ENCODE results near the gene CRYBG1.
"Not testable (repeated sequence)": the region's sequence is repeated elsewhere in the genome, so short reads cannot be mapped to it uniquely, and the experiment has no call there.

The CRYBG1 gene

DNA sequence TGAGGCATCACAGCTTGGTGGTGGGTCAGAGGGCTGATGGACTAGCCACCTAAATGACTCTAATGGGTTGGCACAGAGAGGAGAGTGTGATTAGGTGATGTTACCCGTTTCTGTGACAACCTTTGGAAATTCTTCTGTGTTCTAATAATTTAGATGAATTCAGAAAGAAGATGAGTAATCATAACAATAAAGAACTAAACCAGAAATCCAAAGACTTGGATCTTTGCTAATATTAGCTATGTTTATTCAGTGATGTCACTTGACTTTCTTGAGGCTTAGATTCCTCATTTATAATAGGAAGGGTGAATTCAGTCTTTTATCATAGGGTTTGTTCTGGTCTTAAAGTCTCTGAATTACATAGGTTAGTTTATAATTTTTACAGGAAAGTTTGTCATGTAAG lies 19.9 kb downstream of the CRYBG1 start:
- no peaks in the 10 kb centered on the region for H3K27me3 ChIP-seq (ENCODE audit: control insufficient read depth, insufficient read depth, low read length)
- H3K4me1 ChIP-seq (ENCODE audit: control insufficient read depth, insufficient read depth, low read length), result no peaks in the 10 kb centered on the region
- no peaks in the 10 kb centered on the region for H3K36me3 ChIP-seq (ENCODE audit: control insufficient read depth, insufficient read depth, low read length)
- H3K4me3 ChIP-seq (ENCODE audit: low read depth, low read length), result no peak overlapping the region
- H3K9ac ChIP-seq (ENCODE audit: low read depth, low read length), result no peak overlapping the region
- no peaks in the 10 kb centered on the region for H3K9me3 ChIP-seq (ENCODE audit: control insufficient read depth, insufficient read depth, low read length)
- no peak overlapping the region for H3K27ac ChIP-seq (ENCODE audit: low read depth, low read length)

DNA sequence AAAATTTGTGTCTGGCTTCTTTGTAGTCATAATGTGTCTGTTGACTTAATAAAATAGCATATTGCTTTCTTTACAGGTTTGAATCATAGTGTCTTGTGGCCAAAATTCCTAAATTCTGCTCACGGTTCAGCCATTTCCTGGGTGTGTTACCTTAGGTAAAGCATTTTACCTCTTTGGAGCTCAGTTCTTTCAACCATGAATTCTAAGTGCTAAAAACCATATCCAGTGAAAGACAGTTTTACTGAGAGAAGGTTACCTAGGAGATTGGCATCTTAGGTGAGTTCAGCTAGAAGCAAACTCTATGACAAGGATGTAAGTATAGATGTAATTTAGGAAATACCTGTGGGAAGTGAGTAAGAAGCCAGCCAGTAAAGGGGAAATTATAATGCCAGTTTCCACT lies 20.7 kb downstream of the CRYBG1 start:
- no peaks in the 10 kb centered on the region for H3K36me3 ChIP-seq (ENCODE audit: control insufficient read depth, insufficient read depth, low read length)
- no peaks in the 10 kb centered on the region for H3K9me3 ChIP-seq (ENCODE audit: control insufficient read depth, insufficient read depth, low read length)
- H3K27me3 ChIP-seq (ENCODE audit: control insufficient read depth, insufficient read depth, low read length), result no peaks in the 10 kb centered on the region
- H3K4me1 ChIP-seq (ENCODE audit: control insufficient read depth, insufficient read depth, low read length), result no peaks in the 10 kb centered on the region
- no peak overlapping the region for H3K4me3 ChIP-seq (ENCODE audit: low read depth, low read length)
- H3K9ac ChIP-seq (ENCODE audit: low read depth, low read length), result no peak overlapping the region
- H3K27ac ChIP-seq (ENCODE audit: low read depth, low read length), result no peak overlapping the region

- Histone ChIP-seq H3K27me3 (ENCODE audit: control insufficient read depth, insufficient read depth, low read length) (no peaks in the 10 kb centered on the region), H3K9ac (ENCODE audit: low read depth, low read length) (no peak overlapping the region), H3K4me3 (ENCODE audit: low read depth, low read length) (no peak overlapping the region), H3K27ac (ENCODE audit: low read depth, low read length) (no peak overlapping the region), H3K4me1 (ENCODE audit: control insufficient read depth, insufficient read depth, low read length) (no peaks in the 10 kb centered on the region), H3K36me3 (ENCODE audit: control insufficient read depth, insufficient read depth, low read length) (no peaks in the 10 kb centered on the region), H3K9me3 (ENCODE audit: control insufficient read depth, insufficient read depth, low read length) (no peaks in the 10 kb centered on the region)
These were observed 21.4 kb downstream of the CRYBG1 start for GRCh38 chr6:106381881-106382280.

DNA sequence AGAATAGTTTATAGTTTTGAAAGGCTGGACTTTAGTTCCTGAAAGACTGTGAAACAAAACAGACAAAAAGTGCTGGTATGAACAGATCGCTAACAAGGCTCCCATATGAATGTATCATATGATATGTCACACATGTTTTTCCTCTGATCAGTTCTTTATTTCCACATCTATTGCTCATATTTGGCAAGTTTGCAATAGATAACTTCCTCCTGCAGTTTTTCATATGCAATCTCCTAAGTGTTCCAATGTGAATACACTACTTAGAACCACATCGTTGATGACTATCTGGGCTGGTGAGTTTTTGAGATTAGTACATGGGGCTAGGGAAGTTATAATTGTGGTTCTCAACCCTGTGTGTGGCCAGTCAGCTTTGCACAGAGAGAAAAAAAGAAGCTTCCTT lies 23.1 kb downstream of the CRYBG1 start:
- H3K27ac ChIP-seq (ENCODE audit: low read depth, low read length), result no peak overlapping the region

GRCh38 chr6:106385530-106385929 lies 25.0 kb downstream of the CRYBG1 start:
- Histone ChIP-seq H3K4me3 (ENCODE audit: low read depth, low read length) (no peak overlapping the region), H3K27ac (ENCODE audit: low read depth, low read length) (no peak overlapping the region), H3K4me1 (ENCODE audit: control insufficient read depth, insufficient read depth, low read length) (no peaks in the 10 kb centered on the region), H3K9me3 (ENCODE audit: control insufficient read depth, insufficient read depth, low read length) (no peaks in the 10 kb centered on the region), H3K36me3 (ENCODE audit: control insufficient read depth, insufficient read depth, low read length) (no peaks in the 10 kb centered on the region), H3K27me3 (ENCODE audit: control insufficient read depth, insufficient read depth, low read length) (no peaks in the 10 kb centered on the region), H3K9ac (ENCODE audit: low read depth, low read length) (no peak overlapping the region)

More for the DNA sequence above, 23.1 kb downstream of the CRYBG1 start:
- Histone ChIP-seq H3K36me3 (ENCODE audit: control insufficient read depth, insufficient read depth, low read length) (no peaks in the 10 kb centered on the region), H3K9ac (ENCODE audit: low read depth, low read length) (no peak overlapping the region), H3K9me3 (ENCODE audit: control insufficient read depth, insufficient read depth, low read length) (no peaks in the 10 kb centered on the region), H3K4me3 (ENCODE audit: low read depth, low read length) (no peak overlapping the region), H3K4me1 (ENCODE audit: control insufficient read depth, insufficient read depth, low read length) (no peaks in the 10 kb centered on the region), H3K27me3 (ENCODE audit: control insufficient read depth, insufficient read depth, low read length) (no peaks in the 10 kb centered on the region)

GRCh38 chr6:106387875-106388274 lies 27.4 kb downstream of the CRYBG1 start:
- Histone ChIP-seq H3K27ac (ENCODE audit: low read depth, low read length) (no peak overlapping the region), H3K27me3 (ENCODE audit: control insufficient read depth, insufficient read depth, low read length) (no peaks in the 10 kb centered on the region), H3K4me3 (ENCODE audit: low read depth, low read length) (no peak overlapping the region), H3K9ac (ENCODE audit: low read depth, low read length) (no peak overlapping the region), H3K4me1 (ENCODE audit: control insufficient read depth, insufficient read depth, low read length) (no peaks in the 10 kb centered on the region; the same call in 1 of the 2 replicates), H3K9me3 (ENCODE audit: control insufficient read depth, insufficient read depth, low read length) (no peaks in the 10 kb centered on the region), H3K36me3 (ENCODE audit: control insufficient read depth, insufficient read depth, low read length) (no peaks in the 10 kb centered on the region)

GRCh38 chr6:106390088-106390487 lies 29.6 kb downstream of the CRYBG1 start:
- H3K27ac ChIP-seq (ENCODE audit: low read depth, low read length), result no peak overlapping the region
- no peak overlapping the region for H3K4me3 ChIP-seq (ENCODE audit: low read depth, low read length)
- no peaks in the 10 kb centered on the region for H3K36me3 ChIP-seq (ENCODE audit: control insufficient read depth, insufficient read depth, low read length)
- H3K9me3 ChIP-seq (ENCODE audit: control insufficient read depth, insufficient read depth, low read length), result no peaks in the 10 kb centered on the region
- H3K9ac ChIP-seq (ENCODE audit: low read depth, low read length), result no peak overlapping the region
- H3K4me1 ChIP-seq (ENCODE audit: control insufficient read depth, insufficient read depth, low read length), result no peaks in the 10 kb centered on the region; the same call in 1 of the 2 replicates
- no peaks in the 10 kb centered on the region for H3K27me3 ChIP-seq (ENCODE audit: control insufficient read depth, insufficient read depth, low read length)

- H3K27ac ChIP-seq (ENCODE audit: low read depth, low read length), result no peak overlapping the region
These were observed 36.1 kb downstream of the CRYBG1 start for GRCh38 chr6:106396426-106397220.

GRCh38 chr6:106397431-106397830 lies 36.9 kb downstream of the CRYBG1 start:
- Histone ChIP-seq H3K27ac (ENCODE audit: low read depth, low read length) (no peak overlapping the region), H3K4me1 (ENCODE audit: control insufficient read depth, insufficient read depth, low read length) (no peaks in the 10 kb centered on the region), H3K27me3 (ENCODE audit: control insufficient read depth, insufficient read depth, low read length) (no peaks in the 10 kb centered on the region), H3K9ac (ENCODE audit: low read depth, low read length) (no peak overlapping the region), H3K4me3 (ENCODE audit: low read depth, low read length) (no peak overlapping the region), H3K36me3 (ENCODE audit: control insufficient read depth, insufficient read depth, low read length) (no peaks in the 10 kb centered on the region), H3K9me3 (ENCODE audit: control insufficient read depth, insufficient read depth, low read length) (no peaks in the 10 kb centered on the region)

More at GRCh38 chr6:106396426-106397220, 36.1 kb downstream of the CRYBG1 start:
- no peak overlapping the region for H3K9ac ChIP-seq (ENCODE audit: low read depth, low read length)
- H3K4me3 ChIP-seq (ENCODE audit: low read depth, low read length), result no peak overlapping the region
- no peaks in the 10 kb centered on the region for H3K9me3 ChIP-seq (ENCODE audit: control insufficient read depth, insufficient read depth, low read length)
- no peaks in the 10 kb centered on the region for H3K27me3 ChIP-seq (ENCODE audit: control insufficient read depth, insufficient read depth, low read length)
- no peaks in the 10 kb centered on the region for H3K36me3 ChIP-seq (ENCODE audit: control insufficient read depth, insufficient read depth, low read length)
- no peaks in the 10 kb centered on the region; the same call in 1 of the 2 replicates for H3K4me1 ChIP-seq (ENCODE audit: control insufficient read depth, insufficient read depth, low read length)

DNA sequence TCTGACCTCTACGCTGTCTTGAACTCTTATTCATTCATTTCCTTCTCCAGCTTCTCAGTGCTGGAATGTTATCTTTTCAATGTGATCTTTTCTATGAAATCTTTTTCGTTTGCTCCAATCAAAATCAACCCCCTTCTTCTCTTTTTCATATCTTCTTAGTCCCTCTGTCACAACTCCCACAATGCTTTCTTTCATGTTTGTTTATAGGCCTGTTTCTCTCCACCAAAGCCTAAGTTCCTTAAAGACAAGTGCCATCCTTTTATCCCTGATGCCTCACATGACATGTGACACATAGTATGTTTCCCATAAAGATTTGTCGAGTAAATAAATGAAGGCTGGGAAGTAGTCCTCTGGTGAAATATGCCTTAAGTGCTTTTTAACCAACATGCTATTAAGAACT lies 38.1 kb downstream of the CRYBG1 start:
- Histone ChIP-seq H3K4me1 (ENCODE audit: control insufficient read depth, insufficient read depth, low read length) (no peaks in the 10 kb centered on the region), H3K4me3 (ENCODE audit: low read depth, low read length) (no peak overlapping the region), H3K9ac (ENCODE audit: low read depth, low read length) (no peak overlapping the region), H3K36me3 (ENCODE audit: control insufficient read depth, insufficient read depth, low read length) (no peaks in the 10 kb centered on the region), H3K27me3 (ENCODE audit: control insufficient read depth, insufficient read depth, low read length) (no peaks in the 10 kb centered on the region), H3K27ac (ENCODE audit: low read depth, low read length) (no peak overlapping the region), H3K9me3 (ENCODE audit: control insufficient read depth, insufficient read depth, low read length) (no peaks in the 10 kb centered on the region)

GRCh38 chr6:106405044-106405443 lies 44.5 kb downstream of the CRYBG1 start:
- not testable (repeated sequence) for H3K9ac ChIP-seq (ENCODE audit: low read depth, low read length); H3K9me3 ChIP-seq (ENCODE audit: control insufficient read depth, insufficient read depth, low read length); H3K27me3 ChIP-seq (ENCODE audit: control insufficient read depth, insufficient read depth, low read length); H3K4me1 ChIP-seq (ENCODE audit: control insufficient read depth, insufficient read depth, low read length); H3K27ac ChIP-seq (ENCODE audit: low read depth, low read length); H3K4me3 ChIP-seq (ENCODE audit: low read depth, low read length); H3K36me3 ChIP-seq (ENCODE audit: control insufficient read depth, insufficient read depth, low read length)

Data from HUES48 (cell line).